GM12872 (cell line): ENCODE measurements around the gene PEX10.

Experiments
- CTCF ChIP-seq: IDR thresholded peaks from 3 replicates; pipeline ENCODE4 v1.5.1; 2011; ENCODE audit warnings: low read depth, mild to moderate bottlenecking, low read length, moderate library complexity; ENCODE audit not compliant: insufficient read depth

The PEX10 gene

GRCh38 chr1:2358651-2359640, 53.4 kb downstream of the PEX10 start:
- TF ChIP-seq CTCF = no peak

GRCh38 chr1:2358072-2358471, 54.3 kb downstream of the PEX10 start:
- no peak for TF ChIP-seq CTCF

GRCh38 chr1:2356911-2357845, 55.2 kb downstream of the PEX10 start:
- no peak for TF ChIP-seq CTCF

GRCh38 chr1:2356401-2356800, 56.0 kb downstream of the PEX10 start:
- TF ChIP-seq CTCF = no peak

GRCh38 chr1:2355373-2356261, 56.7 kb downstream of the PEX10 start:
- no peak for TF ChIP-seq CTCF

- no peak for TF ChIP-seq CTCF
These were observed 57.6 kb downstream of the PEX10 start for GRCh38 chr1:2354511-2355372.
